HK-2 (cell line): Measurements from ENCODE around the gene ZXDC.

Source experiments
- DNase-seq: peaks from one replicate; pipeline ENCODE4 v3.0.0-alpha.2; 2018; ENCODE audit not compliant: unreplicated experiment

The ZXDC gene

DNA sequence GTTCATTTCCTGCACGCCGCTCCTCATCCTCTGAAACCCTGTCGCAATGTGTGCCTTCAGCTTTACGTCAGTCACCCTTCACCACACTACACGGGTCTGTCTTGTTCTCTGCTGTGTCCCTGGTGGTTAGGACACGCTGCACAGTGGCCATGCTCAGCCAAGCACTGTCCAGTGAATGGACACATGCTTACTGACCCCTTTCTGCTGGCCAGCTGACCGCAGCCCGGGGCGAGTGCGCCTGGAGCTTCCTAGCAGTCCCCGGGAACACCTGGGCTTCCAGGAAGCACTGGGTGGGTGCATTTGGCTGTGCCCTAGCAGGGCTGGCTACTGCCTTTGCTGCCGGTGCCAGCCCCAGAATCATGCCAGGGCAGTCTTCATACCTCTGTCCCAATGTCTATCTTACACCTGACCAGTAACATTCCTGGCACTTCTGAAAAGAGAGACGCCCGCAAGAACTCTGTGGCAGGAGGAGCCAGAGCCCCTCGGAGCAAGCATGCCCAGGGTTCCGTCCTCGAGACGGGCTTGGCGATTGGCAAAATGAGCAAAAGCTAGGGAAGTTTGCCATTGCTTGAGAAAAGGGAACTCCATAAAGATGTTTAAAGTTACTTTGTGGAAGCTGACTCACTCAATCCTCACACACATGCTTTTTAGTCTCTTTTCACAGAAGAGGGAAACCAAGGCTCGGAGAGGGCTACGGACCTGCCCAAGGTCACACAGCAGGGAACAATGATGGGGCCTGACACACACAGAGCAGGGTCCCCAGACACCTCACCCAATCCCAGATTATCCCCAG lies 15.7 kb upstream of the ZXDC start:
- DNase-seq, result no peak

DNA sequence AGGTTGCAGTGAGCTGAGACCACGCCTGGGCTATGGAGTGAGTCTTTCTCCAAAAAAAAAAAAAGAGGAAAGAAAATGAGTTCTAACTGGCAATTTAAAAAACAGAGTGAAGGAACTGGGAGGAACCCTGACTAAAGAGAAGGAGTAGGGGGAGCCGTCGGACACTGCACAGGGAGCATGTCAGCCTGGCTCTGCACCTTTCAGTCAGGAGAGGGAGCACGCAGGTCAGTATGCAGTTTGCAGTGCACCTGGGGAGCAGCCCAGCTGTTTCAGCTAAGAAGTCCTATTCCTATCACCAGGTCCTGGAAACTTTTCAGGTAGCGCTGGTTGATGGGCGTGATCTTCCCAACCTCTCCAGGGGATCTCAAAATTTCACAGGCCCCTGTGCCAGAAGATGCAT lies 14.9 kb upstream of the ZXDC start:
- no peak for DNase-seq

DNA sequence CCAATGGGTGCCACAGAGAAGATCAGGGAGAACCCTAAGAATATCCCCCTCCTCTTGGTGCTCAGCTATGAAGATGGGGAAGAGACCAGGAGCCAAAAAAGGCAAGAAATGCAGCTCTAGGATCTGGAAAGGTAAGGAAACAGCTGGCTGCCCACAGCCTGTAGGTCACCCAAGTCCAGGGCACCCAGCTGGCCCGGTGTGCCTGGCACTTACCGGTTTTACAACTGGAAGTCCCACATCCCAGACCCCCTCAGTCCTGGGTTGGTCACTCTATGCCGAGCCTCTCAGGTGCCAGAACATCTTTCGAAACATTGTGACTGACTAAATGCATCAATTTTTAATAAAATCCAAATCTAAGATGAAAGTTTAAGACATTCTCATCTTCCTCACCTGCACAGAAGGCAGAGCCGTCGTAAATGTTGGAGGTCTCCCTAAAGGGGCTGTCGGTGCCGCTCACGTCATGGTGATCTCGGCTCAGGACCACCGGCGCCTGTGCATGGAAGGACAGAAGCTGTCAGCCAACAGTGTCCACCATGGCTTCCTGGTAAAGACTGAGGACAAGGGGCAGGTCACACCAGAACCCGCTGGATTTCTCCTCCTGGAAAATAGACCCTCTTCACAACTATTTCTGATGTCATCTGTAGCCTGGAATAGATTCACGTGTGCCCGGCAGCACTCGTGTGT lies 13.3 kb upstream of the ZXDC start:
- no peak for DNase-seq

DNA sequence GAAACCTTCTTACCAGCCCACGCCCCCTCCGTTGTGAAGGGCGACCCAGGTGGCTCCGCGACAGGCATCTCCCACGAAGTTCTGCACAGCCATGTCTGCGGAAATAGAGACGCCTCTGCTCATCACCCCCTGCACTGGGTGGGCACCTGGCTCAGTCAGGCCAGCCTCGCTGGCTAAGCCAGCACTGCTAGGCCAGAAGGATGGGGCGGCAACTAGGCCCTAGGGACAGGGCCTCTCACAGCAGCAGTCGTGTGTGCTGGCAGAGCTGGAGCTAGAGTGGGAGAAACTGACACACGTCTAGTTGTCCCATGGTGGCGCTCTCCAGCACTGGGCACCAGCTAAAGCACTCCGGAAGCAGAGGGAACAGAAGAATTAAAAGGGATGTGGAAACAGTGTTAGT lies 12.5 kb upstream of the ZXDC start:
- DNase-seq, result no peak

DNA sequence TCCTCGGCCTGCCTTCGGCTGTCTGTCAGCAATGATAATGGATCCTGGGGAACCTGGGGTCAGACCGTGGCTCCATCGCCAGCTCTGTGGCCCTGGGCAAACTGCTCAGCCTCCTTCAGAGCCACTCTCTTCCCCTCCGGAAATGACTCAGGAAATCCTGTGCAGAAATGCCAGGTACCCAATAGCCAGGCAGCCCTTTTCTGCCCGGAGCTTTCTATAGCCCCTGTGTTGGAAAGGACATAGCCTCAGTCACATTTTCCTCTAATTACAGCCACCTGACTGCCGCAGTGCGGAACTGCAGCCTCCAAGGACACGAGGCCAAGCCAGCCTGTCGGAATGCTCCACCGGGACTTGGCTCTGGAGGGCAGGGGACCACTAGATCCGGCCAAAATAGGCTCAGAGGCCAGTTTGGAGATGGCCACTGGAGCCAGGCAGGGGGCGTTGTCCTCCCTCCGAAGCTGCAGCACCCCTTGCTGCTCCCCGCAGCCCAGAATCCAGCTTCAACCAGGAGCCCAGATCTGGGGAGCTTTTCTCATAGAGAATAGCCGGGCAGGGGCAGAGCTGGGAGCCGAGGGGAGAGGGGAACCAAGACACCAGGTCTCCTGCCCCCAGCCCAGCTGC lies 11.6 kb upstream of the ZXDC start:
- DNase-seq, result no peak

DNA sequence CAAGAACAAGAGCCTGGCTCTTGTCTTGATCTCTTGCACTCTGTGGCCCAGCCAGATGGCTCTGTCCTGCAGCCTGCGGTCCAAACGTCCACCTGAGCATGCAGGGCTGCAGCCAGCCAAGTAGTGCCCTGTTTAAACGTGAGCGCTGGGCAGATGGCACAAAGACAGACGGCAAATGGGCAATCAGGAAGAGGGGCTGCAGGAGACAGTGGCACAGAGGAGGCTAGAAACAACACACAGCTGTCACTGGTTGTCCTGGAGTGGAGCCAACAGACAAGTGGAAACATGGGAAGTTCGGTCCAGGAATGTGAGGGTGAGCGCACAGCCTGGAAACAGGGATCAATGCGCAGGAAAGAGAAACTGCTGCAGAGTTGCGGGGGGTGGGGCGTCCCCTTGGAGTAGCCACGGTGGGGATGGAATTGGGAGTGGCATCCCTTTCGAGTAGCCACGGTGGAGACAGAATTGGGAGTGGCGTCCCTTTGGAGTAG lies 10.7 kb upstream of the ZXDC start:
- no peak for DNase-seq

DNA sequence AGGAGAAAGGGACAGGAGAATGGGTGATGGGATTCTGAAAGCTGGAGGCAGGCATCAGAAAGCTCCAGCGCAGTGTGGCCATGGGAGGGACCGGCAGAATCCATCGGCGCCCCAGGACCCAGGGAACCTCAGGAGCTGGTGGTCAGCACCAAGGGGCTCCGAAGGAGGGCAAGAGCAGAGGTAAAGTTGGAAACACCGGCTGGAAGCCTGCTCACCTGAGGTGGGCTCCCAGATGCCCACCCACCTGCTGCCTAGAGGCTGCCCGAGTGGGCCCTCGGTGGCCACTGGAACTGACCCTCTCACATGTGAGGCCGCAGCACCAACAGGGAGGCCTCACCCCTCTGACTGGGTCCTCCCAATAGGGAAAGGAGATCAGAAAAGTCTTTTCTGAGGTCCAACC lies 10.3 kb upstream of the ZXDC start:
- DNase-seq, result no peak

DNA sequence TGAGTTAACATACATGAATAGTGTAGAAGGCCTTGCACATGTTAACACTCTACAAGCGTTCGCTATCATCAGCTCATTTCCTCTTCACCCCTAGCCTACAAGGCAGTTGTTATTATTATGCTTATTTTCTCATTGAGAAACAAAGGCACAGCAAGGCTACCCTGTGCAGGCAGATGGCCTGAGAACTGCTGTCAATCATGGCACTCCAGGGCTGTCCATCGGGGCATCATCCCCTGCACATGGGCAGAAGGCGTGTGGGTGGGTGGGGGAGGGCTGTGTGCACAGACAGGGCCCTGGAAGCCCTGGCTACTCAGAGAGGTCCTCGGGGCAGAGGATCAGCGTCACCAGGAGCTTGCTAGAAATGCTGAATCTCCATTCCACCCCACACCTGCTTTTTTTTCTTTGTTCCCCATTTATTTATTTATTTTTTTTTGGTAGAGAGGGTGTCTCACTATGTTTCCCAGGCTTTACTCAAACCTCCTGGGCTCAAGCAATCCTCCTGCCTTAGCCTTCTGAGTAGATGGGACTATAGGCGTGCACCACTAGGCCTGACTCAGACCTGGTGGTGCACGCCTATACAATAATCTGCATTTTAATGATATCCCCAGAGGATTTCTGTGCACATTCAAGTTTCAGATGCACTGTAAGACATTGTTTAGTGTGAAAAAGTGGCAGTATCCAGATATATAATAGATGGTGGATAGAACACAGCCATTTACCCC lies 9.6 kb upstream of the ZXDC start:
- no peak for DNase-seq

DNA sequence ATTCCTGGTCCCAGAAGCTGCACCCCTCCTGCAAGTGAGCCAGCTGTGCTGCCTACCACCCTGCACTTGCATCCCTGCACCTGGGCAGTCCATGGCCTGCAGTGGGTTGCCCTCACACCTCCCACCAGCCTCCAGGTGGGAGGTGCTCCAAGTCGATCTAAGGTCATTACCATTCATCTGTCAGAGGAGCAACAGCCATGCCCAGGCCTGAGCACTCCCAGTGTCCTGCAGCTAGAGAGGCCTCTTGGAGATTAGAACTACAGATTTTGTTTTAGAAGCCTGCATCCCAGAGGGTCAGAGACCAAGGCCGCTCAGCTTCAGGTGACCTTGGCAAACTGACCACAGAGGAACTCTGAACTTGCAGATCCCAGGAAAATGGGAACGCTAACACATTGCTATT lies 9.0 kb upstream of the ZXDC start:
- no peak for DNase-seq

DNA sequence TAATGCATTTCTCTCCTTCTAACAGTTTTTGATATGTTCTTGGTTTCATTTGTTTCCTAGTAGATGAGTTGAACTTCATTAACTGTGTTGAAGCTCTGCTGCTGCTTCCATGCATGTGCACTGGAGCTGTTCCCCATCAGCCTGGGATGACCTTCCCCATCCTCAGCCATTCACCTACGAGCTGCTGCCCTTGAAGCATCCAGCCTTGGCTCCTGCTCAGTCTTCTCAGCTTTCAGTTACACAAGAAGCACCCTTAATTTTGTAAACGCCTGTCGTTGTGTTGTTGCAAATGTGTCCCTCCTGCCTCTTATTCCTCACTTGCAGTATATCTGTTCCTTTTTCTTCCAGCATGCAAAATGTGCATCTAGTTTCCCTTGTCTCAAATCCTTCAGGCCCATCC lies 8.5 kb upstream of the ZXDC start:
- DNase-seq, result no peak

DNA sequence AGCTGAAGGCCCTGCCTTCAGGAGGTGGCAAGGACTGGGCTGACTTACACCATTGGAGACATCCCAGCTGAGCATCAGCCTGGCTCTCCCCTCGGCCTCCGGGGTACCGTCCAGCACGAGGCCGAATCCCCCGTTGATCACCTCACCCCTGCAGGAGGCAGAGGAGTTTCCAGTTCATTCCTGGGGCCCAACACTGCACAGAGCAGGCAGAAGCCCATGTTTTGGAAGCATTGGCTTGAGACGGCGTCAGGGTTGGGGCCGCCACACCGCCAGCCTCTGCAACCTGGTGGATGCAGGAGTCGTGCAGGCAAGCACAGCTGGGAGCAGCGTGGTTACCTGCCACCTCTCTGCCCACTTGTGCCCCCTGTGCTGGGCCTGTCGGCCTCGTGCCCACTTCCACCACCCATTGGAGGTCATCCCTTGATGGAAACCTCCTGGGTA lies 7.7 kb upstream of the ZXDC start:
- DNase-seq, result no peak

DNA sequence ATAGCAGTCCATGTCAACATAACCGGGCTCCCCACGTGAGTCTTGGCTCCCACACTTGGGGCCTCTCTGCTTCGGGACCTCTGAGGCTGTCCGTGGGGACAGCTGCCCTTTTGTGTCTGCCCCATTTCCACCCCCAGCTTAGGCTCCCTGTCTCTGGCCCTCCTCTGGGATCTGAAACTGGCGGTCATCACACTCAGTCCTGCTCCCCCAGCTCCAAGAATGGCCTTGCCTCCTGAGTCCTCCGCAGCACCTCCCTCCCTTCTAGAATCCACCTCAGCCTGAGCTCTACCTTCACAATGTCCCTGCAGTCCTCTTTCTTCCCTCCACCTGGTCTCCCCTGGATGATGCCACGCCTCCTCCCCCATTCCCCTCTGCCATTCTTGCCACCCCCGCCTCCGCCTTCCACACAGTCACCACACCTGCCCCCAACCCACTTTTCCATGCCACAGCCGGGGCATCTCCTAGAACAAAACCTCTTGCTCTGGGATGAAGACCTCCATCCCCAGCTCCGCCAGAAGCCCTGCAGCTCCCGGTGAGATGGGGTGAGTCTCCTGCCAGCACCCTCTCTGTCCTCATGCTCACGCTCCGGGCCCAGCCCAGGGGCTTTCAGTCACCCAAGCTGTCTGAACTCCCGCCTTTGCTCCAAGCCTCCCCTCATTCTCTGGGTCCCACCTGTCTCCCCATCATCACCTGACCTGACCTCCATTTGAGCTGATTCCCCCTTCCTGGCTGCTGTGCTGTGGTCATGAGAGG lies 7.0 kb upstream of the ZXDC start:
- no peak for DNase-seq

DNA sequence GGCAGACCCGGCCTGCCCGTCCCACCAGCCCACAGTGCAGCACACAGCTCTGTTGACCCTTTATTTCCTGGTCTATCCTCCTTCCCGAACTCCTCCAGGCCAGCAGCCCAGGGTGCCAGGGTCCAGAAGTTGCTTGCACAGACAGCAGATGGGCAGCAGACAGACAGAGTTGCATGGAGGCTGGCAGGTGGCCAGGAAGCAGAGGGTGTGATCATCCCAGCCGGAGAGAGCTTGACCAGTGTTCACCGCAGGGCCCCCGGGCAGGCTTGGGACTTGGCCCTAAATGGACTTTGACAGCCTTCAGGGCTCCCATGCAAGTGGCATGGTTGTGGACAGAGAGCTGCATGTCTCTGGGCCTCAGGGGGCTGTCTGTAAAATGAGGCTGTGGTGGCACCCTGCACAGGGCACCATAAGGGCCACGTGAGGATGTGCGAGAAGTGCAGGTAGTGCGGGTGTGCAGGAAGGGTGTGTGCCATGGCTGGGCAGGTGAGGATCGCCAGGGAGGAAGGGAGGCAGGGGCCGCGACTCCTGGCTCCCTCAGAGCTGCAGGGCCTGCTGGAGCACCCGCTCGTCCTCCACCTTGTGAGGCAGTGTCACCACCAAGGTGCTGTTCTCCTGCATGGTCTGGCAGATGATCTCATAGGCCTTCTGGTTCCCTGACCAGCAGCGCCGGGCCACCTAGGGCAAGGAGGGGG lies 6.3 kb upstream of the ZXDC start:
- DNase-seq, result peak; percentile 6

DNA sequence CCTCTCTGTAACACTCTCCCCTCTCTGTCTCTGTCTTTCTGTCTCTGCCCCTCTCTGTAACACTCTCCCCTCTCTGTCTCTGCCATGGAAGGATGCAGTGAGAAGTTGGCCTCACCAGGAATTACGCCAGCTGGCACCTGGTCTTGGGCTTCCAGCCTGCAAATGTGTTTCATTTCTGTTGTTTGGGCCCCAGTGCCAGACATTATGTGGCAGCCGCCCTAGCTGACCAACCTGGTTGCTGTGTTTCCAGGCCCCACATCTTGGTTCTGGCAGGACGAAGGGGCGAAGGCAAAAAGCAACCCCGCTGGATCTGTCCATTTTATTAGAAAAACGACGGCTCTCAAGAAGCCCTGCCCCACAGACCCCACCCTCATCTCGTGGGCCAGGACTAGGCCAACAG lies 5.2 kb upstream of the ZXDC start:
- DNase-seq, result no peak

DNA sequence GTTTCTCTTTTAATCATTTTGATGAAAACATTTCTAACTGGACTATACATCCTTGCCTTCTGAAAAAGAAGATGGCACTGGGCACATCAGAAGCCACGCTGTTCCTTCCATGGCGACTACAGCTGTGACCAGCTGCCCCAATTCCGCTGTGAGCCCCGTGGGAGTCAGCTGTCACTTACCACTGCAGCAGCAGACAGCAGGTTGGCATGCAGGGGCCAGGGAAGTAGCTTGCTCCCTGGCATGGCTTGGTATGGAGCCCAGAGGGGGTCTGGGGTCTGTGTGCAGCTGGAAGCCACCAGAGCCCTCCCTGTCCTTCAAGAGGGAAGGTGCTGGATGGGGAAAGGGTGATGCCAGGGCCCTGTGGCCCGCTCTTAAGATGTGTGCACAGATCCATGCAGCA lies 4.5 kb upstream of the ZXDC start:
- DNase-seq, result no peak

DNA sequence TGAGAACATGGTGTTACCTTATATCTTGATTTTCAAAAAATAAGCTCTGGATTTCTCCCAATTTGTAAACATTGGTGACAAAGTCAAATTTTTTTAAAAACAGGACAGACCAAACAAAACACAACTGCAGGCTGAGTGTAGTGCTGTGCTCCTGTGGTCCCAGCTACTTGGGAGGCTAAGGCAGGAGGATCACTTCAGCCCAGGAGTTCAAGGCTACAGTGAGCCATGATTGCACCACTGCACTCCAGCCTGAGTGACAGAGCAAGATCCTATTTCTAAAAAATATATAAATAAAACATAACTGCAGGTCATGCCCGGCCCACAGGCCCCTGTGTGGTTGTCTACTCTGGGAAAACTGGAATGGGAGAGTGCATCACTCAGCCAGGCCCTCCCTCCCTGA lies 4.0 kb upstream of the ZXDC start:
- DNase-seq, result no peak

DNA sequence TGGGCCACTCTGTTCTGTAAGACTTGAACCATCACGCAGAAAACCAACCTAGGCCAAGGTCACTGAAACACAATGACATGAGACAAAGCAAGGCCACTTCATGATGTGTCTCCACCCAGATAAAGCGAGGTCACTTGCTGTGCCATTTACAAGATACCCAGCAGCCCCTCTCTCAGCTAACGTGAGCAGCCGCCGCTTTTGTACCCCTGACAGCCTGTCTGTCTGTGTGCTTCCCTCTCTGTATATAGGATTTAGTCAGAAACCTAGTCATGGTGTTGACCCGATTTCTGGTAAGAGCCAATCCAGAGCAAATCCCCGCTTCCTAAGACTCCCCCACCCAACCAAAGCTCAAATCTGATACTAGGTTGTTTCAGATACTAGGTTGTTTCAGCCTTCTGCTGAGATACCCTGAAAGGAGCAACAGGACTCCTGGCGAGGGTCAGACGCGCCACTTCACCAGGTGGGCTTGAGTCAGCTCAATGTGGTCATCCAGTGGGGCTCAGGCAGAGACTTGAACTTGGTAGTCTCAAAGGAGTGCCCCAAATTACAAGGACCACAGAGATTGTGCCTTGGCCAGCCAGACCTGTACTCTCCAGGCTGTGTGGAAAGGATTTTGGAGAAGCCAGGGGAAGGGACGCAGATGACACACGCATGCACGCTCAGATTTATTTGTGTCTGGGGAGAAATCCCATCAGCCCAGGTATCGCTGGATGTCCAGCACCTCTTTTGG lies 3.1 kb upstream of the ZXDC start:
- no peak for DNase-seq

DNA sequence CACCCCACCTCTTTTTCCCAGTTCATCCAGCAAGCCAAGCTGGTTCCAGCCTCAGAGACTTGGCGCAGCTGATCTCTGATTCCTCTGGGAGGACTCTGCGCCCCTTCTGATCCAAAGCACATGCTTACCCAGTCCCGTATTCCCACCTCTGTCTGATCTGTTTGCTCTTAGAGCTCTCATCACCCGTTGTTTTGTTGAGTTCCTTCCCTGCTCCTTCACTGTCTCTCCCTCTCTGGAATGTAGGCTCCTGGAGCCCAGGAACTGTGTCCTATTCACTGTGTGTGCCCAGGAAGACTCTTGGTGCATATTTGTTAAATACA lies 1.3 kb upstream of the ZXDC start:
- no peak for DNase-seq

DNA sequence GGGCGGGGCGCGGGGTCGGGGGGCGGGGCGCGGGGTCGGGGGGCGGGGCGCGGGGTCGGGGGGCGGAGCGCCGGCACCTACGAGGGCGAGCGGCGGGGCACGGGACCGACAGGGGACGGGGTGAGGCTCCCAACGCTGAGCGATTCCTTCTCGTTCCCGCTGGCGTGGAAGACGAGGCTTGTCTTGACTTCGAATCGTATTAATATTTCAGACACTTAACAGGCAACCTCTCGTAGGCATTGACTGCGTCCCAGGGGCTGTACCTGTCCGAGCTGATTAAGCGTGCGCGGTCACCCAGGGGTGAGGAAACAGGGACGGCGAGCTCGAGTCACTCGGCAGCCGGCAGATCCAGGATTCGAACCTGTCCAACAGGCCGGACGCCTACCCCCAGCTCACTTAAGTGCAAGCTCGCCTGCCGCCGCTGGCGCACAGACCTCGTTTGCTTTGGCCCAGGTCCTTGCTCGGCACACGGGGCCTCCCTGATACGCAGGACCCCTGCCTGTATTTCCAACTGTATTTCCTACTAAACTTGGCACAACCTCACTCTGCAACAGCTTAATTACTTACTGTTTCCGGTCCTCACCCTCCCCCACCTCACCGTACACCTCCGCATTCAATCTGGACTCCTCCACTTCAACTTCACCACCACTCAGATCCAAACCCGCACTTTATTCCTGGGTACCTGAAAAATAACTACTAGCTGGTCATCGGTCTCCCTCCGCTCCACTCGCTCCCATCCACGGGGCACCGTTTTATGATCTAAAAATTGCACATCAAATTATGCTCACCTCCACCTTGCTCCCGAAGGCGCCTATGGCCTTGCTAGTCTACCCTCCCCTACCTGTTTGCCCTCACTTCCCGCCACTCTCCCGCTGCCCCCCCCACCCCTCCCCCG lies 722 bp upstream of the ZXDC start:
- DNase-seq, result no peak
